SJSA1 (cell line): ENCODE results near the gene ANKRD34A. TPM values are rescaled to one million over a fixed set of nuclear protein-coding genes. Genes with fewer than 3 reads are reported as not detected.

ENCODE experiments used
- DNase-seq, 2 experiments: peaks; one replicate each; pipeline ENCODE4 v3.0.0-alpha.2; 2015 to 2020; ENCODE audit warnings: low spot score in 2 of 2, low read depth in 1 of 2
- H3K27ac ChIP-seq: fragments of 250-450 bp; sonication (Bioruptor Pico); 2 replicates; pipeline ENCODE4 v1.5.1; 2020; ENCODE audit warnings: mild to moderate bottlenecking, moderate library complexity
- H3K27me3 ChIP-seq: fragments of 250-450 bp; sonication (Bioruptor Pico); replicated peaks from 2 replicates; pipeline ENCODE4 v1.5.1; 2020; ENCODE audit warnings: mild to moderate bottlenecking, moderate library complexity
- H3K36me3 ChIP-seq: fragments of 250-450 bp; sonication (Bioruptor Pico); 2 replicates; pipeline ENCODE4 v1.5.1; 2020; ENCODE audit warnings: mild to moderate bottlenecking
- H3K4me1 ChIP-seq: fragments of 250-450 bp; sonication (Bioruptor Pico); replicated peaks from 2 replicates; pipeline ENCODE4 v1.6.1; 2021; ENCODE audit warnings: mild to moderate bottlenecking
- H3K4me3 ChIP-seq: fragments of 250-450 bp; sonication (Bioruptor Pico); 2 replicates; pipeline ENCODE4 v1.5.1; 2020; ENCODE audit warnings: mild to moderate bottlenecking
- H3K9me3 ChIP-seq: fragments of 250-450 bp; sonication (Bioruptor Pico); replicated peaks from 2 replicates; pipeline ENCODE4 v1.5.1; 2020; ENCODE audit warnings: mild to moderate bottlenecking
- total RNA-seq: library from RNA; depleted of rRNA; stranded (reverse); fragments of >200 nt; shearing (Covaris generic); gene quantifications from 2 replicates; pipeline ENCODE4 v1.2.3, GENCODE V29; 2014

Gene ANKRD34A
- total RNA-seq, 1 experiment from 2014 or later, result 0.13 TPM

DNA sequence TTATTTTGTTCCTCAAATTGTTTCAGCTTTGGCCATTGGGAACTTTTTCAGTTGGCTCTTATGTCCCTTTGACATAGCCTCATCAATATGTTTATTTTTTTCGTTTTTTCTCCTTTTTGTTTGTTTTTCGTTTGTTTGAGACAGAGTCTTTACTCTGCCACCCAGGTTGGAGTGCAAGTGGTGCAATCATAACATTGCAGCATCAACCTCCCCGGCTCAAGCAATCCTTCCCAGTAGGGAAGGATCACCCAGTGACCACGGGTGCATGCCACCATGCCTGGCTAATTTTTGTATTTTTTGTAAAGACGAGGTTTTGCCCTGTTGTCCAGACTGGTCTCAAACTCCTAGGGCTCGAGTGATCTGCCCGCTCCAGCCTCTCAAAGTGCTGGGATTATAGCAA is 8.2 kb upstream of the ANKRD34A start:
- peak in 1 of 2 experiments; percentile 38 for DNase-seq
- Histone ChIP-seq H3K36me3 (no peaks in the 10 kb centered on the region), H3K27ac (no peak overlapping the region), H3K27me3 (no peaks in the 10 kb centered on the region), H3K4me3 (no peak overlapping the region), H3K9me3 (no peaks in the 10 kb centered on the region), H3K4me1 (peaks cover 21% of the 10 kb centered on the region)

DNA sequence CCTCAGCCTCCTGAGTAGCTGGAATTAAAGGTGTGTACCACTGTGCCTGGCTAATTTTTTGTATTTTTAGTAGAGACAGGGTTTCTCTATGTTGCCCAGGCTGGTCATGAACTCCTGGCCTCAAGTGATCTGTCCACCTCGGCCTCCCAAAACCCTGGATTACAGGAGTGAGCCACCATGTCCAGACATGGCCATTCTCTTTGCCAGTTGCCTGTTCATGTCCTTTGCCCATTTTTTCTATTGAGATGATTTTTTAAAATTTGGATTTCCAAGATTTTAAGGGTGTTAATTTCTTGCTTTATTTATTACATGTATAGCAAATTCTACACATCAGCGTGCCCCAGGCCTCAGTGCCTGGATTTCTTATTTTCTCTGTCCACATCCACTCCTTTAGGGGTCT is 2.9 kb upstream of the ANKRD34A start:
- Histone ChIP-seq H3K36me3 (no peaks in the 10 kb centered on the region), H3K27ac (no peak overlapping the region), H3K4me1 (peaks cover 31% of the 10 kb centered on the region), H3K27me3 (no peaks in the 10 kb centered on the region), H3K9me3 (no peaks in the 10 kb centered on the region), H3K4me3 (no peak overlapping the region)
- DNase-seq, result no peak

DNA sequence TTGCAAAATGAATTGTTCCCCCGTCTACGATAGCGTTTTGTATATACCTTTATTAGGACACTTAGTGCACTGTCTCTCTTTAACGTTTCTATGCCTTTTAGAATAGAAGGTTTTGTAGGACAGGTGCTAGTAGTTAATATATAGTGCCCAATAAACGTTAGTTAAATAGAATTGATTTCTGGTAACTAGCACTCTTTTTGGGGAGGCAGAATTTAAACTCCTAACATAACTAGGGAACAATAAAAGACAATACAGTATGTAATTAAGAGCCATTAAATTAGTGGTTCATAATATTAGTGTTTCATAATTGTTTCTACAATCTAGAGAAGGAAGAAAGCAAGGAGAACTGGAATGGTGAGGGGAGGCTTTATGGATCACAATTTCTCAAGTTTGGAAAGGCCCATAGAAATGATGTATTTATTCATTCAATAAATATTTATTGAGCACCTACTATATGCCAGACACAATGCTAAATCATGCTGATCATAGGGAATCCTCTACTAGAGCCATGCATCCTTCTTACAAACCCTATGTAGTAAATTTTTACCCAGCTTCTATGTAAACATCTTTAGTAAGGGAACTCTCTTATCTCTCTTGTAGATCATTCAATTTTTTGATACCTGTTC is 857 bp upstream of the ANKRD34A start:
- peaks cover 46% of the 10 kb centered on the region for H3K4me1 ChIP-seq
- no peaks in the 10 kb centered on the region for H3K27me3 ChIP-seq
- no peak overlapping the region for H3K27ac ChIP-seq
- no peaks in the 10 kb centered on the region for H3K36me3 ChIP-seq
- no peaks in the 10 kb centered on the region for H3K9me3 ChIP-seq
- DNase-seq, result no peak
- H3K4me3 ChIP-seq, result peak overlapping the region; percentile 50

DNA sequence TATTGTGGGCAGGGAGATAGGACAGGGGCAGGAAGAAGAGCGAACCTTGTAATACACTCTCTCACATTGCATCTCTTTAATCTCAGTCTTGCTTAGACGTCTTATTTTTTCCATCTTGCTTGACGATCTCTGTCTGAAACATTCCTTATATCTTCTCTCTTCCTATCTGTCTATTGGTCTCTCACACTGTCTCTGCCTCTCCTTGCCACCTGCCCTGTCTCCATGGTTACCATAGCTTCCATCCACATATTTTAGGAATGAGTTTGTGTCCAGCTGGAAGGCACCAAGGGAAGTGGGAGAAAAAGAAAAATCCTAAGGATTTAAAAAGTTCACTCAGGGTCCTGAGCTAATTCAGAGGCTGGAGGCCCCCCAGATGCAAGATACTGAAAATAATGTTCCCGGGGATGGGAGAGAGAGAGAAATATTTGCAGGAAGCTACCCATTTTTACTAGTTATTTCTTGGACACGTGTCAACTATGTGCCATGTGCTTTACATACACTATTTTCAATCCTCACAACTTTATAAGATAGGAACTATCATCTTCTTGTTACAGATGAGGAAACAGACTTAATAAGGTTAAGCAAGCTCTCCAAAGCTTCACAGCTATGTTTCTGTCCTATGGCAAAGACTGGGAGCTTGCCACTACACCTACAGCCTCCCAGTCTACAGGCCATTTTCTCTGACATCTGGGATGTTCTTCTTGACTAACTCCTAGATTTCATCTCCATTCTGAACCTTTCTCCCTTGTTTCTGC is 933 bp downstream of the ANKRD34A start:
- Histone ChIP-seq H3K27me3 (no peaks in the 10 kb centered on the region), H3K4me3 (peak overlapping the region; percentile 50; the same call in 1 of the 2 replicates), H3K27ac (peak overlapping the region; percentile 51), H3K4me1 (peaks cover 52% of the 10 kb centered on the region), H3K36me3 (no peaks in the 10 kb centered on the region), H3K9me3 (no peaks in the 10 kb centered on the region)
- peak in 1 of 2 experiments; percentile 53 for DNase-seq

DNA sequence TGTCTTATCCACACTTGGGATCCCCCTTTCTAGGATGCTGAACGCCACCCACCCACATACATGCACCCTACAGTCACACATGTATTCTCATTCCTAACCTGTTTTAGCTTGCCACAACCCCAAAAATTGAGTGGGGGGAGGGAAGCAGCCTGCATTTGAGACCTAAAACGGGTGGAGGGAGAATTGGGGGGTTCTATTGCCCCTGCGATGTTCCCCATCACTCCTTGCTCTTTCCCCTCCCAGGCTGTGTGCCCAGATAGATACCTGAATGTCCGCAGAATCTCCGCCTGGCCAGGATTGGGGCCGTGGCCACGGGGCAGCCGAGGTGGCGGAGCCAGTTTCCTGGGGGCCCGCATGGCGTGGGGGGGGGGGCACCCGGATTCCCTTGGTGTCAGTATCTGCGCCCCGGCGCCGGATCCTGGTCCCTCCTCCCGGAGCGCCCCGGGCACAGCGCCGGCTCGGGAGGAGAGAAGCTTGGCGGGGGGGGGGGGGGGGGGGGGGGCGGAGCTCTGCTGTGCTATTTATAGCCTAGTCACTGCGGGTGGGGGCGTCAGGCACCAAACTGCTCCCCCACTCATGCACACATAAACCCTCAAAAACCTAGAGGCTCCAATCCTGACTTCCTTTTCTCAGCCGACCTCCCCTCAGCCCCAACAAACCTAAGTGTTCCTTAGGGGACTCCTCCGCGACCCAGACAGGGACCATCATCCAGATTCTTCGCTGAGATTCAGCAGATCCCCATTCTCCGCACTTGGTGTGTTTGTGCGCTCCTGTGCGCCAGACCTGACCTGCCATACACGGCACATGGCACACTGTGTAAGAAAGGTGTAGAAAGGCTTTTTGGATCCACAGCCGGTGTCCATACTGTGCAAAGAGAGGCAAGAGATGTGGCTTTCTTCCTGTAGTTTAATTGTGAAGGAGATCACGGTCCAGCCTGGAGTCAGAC is 1.9 kb downstream of the ANKRD34A start:
- Histone ChIP-seq H3K27ac (no peak overlapping the region), H3K4me1 (peaks cover 53% of the 10 kb centered on the region), H3K4me3 (peak overlapping the region; percentile 27), H3K36me3 (no peaks in the 10 kb centered on the region), H3K27me3 (no peaks in the 10 kb centered on the region), H3K9me3 (no peaks in the 10 kb centered on the region)
- DNase-seq, result no peak

DNA sequence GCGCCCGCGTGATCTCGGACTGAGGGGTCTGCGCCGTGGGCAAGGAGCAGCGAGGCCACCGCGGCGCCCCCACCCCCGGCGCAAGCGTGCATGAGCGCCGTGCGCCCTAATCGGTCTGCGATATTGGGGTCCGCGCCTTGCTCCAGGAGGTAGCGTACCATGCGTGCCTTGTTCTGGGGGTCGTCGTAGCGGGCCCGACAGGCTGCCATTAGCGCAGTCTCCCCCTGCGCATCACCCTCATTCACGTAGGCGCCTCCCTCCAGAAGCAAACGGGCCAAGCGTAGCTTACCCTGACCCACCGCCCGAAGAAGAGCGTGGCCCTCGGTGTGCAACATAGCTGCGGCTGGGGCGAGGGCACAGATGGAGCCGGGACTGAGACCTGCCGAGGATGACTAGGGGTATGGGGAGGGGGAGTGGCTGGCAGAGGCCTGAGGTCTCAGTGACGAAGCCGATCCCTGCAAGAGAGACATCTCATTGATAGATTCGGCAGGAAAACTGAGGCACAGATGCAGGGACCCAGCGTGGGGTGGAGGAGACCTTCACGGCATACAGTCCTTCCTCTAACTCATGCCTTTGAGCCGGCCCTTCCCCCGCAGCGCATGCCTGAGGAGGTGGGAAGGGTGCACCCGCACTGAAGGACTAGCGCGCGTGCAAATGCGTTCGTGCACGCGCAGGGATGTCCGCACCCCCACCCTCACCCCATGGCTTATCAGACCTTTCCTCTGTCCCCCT is 2.8 kb downstream of the ANKRD34A start:
- H3K27me3 ChIP-seq, result no peaks in the 10 kb centered on the region
- H3K36me3 ChIP-seq, result no peaks in the 10 kb centered on the region
- no peaks in the 10 kb centered on the region for H3K9me3 ChIP-seq
- H3K4me1 ChIP-seq, result peaks cover 54% of the 10 kb centered on the region
- H3K4me3 ChIP-seq, result peak overlapping the region; percentile 58
- no peak overlapping the region for H3K27ac ChIP-seq
- DNase-seq, result no peak

DNA sequence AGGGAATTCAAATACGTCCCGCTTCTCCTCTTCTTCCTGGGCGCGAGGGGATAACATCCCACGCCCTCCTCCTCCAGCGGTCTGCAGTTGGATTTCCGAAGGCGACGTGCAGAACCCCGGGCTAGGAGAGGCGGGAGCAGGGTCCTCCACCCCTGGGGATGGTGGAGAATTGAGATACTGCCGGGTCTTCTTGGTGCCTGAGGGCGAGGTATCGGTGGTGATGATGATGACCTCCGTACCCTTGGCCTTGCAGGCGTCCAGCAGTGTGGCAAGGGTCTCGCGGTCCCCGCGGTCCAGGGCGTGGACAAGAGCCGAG is 3.3 kb downstream of the ANKRD34A start:
- H3K36me3 ChIP-seq, result no peaks in the 10 kb centered on the region
- no peak for DNase-seq
- H3K27ac ChIP-seq, result peak overlapping the region; percentile 37; the same call in 1 of the 2 replicates

DNA sequence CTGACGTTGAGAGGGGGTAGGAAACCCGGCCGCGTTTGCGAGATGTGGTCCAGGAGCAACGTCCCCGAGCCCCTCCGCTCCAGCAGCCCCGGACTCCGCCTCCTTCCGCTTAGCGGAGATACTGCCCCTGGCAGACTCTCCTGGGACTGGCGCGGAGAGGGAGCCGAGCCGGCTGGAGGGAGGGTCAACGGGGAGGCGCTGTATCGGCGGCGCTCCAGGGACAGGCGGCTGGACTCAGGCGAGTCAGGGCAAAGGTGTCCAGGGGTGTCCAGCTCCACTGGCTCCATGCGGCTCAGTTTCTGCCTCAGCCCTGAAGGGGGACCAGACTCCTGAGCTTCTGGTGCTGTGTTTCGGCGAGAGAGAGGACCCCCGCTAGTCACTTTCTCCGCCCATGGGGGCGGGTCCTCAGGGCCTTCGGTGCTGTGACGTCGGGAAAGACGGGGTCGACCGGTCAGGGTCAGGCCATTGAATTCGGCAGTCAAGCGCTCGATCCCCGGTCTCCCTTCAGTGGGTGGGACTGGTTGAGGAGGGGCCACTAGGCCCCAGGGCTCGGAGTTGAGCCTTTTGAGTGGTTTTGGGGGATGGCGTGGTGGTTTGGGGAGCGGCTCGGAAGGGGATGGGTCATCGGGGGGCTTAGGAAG is 3.8 kb downstream of the ANKRD34A start:
- H3K36me3 ChIP-seq, result no peaks in the 10 kb centered on the region
- no peaks in the 10 kb centered on the region for H3K9me3 ChIP-seq
- peak overlapping the region; percentile 37; the same call in 1 of the 2 replicates for H3K27ac ChIP-seq
- peaks cover 64% of the 10 kb centered on the region for H3K4me1 ChIP-seq
- no peaks in the 10 kb centered on the region for H3K27me3 ChIP-seq
- peak; percentile 83 to 85 for DNase-seq
- H3K4me3 ChIP-seq, result peak overlapping the region; percentile 58

More for the DNA sequence above, 3.3 kb downstream of the ANKRD34A start:
- Histone ChIP-seq H3K27me3 (no peaks in the 10 kb centered on the region), H3K9me3 (no peaks in the 10 kb centered on the region), H3K4me3 (peak overlapping the region; percentile 58), H3K4me1 (peaks cover 59% of the 10 kb centered on the region)

DNA sequence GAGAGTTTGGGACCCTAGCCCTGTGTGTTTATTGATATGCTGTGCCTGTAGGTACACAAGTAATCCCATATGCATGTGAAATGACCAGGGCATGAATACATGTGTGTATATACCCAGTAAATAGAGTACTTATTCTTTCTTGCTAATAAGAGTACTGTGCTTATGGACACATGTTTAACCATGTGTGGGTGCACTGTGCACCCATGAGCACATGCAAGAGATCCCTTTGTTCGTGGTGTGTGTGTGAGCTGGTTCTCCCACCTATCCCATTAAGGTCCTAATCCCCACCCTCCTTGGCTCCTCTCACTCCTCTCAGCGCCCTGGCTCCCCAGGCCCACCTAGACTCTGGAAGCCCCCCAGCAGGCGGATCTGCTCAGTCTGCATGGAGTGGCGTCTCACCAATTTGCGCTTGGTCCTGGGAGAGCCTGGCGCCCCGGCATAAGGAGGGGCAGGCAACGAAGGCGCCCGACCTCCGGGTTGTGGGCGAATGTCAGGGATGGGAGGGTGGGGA is 4.4 kb downstream of the ANKRD34A start:
- H3K4me1 ChIP-seq, result peaks cover 64% of the 10 kb centered on the region
- peaks cover under 1% of the 10 kb centered on the region for H3K36me3 ChIP-seq
- H3K4me3 ChIP-seq, result peak overlapping the region; percentile 58
- no peaks in the 10 kb centered on the region for H3K9me3 ChIP-seq
- no peak for DNase-seq
- H3K27ac ChIP-seq, result no peak overlapping the region
- no peaks in the 10 kb centered on the region for H3K27me3 ChIP-seq

DNA sequence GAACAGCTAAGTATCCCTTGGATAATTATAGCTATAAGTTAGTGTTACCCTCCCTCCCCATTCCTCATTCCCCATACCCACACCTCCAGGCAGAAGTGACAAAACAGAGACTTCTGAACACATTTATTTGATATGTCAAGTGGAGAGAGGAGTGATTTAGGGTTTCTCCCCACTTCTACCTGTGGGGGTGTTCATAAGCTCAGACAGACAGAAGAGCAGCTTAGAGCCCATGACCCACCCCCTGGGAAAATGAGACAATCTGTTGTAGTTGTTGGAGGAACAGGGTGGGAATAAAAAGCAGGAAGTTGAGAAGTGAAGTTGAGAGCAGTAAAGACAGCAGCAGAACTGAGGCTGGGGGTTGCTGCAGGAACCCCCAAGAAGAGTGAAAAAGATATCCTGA is 5.0 kb downstream of the ANKRD34A start:
- H3K36me3 ChIP-seq, result peaks cover 8% of the 10 kb centered on the region
- no peak overlapping the region for H3K27ac ChIP-seq
- no peak overlapping the region for H3K4me3 ChIP-seq
- H3K27me3 ChIP-seq, result no peaks in the 10 kb centered on the region
- H3K9me3 ChIP-seq, result no peaks in the 10 kb centered on the region
- peaks cover 63% of the 10 kb centered on the region for H3K4me1 ChIP-seq
- no peak for DNase-seq

DNA sequence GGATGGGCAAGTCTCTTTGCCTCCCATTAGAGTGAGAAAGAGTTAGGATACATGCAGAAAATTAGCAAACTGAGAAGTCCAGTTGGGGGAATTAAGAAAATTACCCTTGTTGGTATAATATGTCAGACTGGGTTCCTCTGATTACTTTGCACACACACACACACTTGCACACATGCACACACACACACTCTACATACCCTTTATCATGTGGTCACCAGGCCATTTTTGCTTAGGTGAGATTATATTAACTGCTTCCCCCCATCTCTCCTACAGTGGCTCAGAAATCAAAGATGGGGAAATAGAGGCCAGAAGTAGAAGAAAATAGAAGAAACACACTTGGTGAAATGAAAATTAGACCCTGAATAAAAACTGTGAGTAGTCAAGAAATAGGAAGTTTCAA is 5.6 kb downstream of the ANKRD34A start:
- Histone ChIP-seq H3K36me3 (peaks cover 9% of the 10 kb centered on the region), H3K27me3 (no peaks in the 10 kb centered on the region), H3K27ac (no peak overlapping the region), H3K4me3 (no peak overlapping the region), H3K4me1 (peaks cover 57% of the 10 kb centered on the region), H3K9me3 (no peaks in the 10 kb centered on the region)
- DNase-seq, result no peak

DNA sequence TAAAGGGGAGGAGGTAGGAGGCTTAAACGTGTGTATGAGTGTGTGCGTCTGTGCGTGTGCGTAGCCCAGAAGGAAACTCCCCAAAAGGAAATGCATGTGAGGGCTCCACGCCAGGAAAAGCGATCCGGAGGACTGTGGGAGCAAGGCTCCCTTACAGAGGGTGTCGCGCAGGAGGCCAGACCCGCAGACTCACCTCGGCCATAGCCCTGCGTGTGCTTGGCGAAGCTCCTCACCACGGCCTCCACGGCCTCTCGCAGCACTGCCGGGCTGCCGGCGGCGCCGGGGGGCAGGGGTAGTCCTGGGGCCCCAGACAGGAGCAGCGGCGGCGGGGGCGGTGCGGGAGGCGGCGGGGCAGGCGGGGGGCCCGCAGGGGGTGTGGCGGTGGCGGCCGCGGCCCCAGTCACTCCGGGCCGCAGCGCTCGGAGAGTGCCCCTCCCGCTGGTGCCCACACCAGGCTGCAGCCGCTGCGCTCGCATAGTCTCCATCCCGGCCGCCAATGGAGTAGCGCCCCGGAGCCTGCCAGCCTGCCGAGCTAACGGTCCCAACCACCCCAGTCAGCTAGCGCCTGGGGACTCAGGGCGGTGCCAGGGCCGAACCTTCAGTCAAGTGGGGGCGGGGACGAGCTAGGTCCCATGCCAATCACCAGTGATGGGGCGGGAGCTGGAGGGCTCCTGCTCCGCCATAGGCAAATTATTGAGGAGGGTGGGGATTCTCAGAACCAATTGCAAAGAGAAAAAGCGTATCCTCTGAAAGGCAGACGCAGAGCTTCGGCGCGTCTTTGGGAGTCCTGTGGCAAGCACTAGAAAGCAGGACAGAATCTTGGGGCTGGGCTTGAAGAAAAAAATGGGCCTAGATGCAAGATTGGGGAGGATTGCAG is 6.7 kb downstream of the ANKRD34A start, which contains the start of gene LIX1L:
TSS of gene LIX1L (minus strand) at position 575 of the 877 bp plus-strand sequence. CDS start at position 485, 90 bp downstream.
- H3K4me1 ChIP-seq, result peaks cover 46% of the 10 kb centered on the region
- peaks cover 12% of the 10 kb centered on the region for H3K36me3 ChIP-seq
- H3K27me3 ChIP-seq, result no peaks in the 10 kb centered on the region
- peak within 1 kb of the TSS; percentile 52 for H3K4me3 ChIP-seq
- DNase-seq, result peak; percentile 96 to 97
- peak within 1 kb of the TSS; percentile 41 for H3K27ac ChIP-seq
- H3K9me3 ChIP-seq, result no peaks in the 10 kb centered on the region
